CD4-positive, alpha-beta T cell treated with Interleukin-1 beta for 1 hour (primary cell): ENCODE data around the gene ARHGAP26.
"Not testable (repeated sequence)": the region's sequence is repeated elsewhere in the genome, so short reads cannot be mapped to it uniquely, and the experiment has no call there.

Experiments
- DNase-seq, 2 donors: peaks; one replicate each; pipeline ENCODE4 v3.0.0-alpha.2; 2020 to 2022

Gene ARHGAP26

DNA sequence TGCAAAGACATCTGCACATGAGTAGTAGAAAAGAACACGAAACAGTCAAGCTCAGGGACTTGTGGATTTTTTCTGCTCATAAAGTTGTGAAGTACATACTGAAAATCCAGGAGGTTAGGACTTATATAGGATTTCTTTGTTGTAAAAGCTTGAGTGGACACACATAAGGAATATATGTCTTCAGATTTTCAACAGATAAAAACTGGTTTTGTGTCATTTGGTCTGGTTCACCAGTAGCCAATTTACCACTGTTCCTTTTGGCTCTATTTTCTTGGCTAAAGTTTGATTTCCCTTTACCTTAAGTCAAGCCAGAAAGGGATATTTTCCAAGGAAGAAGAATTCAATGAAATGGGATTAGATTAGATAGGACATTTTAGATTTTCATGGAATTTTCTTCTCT lies 429.0 kb downstream of the ARHGAP26 start:
- DNase-seq, result no peak

DNA sequence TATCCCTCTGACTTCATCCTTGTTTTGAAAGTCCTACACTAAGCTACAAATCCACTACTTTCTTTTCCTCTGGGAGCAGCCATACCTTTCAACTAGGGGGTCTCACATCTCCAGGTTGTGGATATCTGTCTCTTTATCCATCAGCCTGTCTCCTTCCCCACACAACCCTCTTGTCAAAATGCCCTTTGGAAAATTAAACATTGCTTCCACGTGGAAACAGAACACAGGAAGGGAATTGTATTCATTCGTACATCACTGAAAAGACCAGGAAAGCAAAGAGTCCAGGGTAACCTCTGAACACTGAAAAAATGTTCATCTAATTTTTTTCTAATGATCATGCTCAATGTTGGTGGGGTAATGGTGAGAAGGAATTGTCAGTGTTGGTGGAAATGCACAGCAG lies 429.7 kb downstream of the ARHGAP26 start:
- DNase-seq, result no peak

DNA sequence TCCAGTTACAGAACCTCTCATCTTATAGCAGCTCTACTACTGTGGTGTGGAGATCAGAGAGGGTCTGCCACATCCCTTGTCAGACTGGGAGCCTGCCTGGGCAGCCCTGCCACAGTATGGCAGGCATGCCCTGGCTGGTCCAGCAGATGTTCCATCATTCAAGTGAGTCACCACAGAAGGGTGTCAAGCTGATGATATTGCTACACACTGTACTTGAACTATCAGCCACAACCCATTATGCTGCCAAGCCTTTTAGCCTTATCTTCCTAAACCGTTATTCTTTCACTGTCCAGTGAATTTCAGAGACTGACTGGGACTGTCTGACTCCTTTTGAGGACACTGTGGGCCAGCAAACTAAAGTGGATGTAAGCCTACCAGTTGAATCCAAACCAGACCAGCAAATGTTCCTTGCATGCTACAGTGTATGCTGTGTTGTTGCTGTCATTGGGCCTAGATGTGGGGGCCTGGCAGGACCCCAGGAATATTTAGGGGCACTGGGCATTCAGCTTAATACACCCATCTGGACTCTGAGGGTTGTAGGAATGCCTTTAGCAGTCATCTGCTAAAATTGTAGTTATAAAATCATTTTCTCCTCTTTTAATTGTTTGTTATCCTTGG lies 430.7 kb downstream of the ARHGAP26 start:
- no peak for DNase-seq

DNA sequence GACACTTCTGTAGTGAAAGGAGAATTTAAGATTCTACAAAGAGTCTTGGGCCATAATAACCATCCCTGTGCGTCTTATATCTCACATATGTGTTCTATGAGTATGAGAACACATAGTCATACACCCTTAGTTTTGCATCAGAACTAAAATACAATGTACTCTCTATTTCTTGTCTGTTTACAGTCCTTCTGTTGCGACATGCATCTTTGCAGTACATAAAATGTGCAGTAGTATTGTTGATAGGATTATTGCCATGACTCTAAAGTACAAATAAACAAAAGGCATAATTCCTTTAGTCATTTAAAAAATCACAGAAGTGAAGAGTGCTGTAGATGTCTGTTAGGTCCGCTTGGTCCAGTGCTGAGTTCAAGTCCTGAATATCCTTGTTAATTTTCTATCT lies 431.4 kb downstream of the ARHGAP26 start:
- DNase-seq, result no peak

DNA sequence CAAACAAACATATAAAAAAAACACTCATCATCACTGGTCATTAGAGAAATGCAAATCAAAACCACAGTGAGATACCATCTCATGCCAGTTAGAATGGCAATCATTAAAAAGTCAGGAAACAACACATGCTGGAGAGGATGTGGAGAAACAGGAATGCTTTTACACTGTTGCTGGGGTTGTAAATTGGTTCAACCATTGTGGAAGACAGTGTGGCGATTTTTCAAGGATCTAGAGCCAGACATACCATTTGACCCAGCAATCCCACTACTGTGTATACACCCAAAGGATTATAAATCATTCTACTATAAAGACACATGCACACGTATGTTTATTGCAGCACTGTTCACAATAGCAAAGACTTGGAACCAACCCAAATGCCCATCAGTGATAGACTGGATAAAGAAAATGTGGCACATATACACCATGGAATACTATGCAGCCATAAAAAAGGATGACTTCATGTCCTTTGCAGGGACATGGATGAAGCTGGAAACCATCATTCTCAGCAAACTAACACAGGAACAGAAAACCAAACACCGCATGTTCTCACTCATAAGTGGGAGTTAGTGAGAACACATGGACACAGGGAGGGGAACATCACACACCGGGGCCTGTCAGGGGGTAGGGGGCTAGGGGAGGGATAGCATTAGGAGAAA lies 433.3 kb downstream of the ARHGAP26 start:
- not testable (repeated sequence) for DNase-seq

DNA sequence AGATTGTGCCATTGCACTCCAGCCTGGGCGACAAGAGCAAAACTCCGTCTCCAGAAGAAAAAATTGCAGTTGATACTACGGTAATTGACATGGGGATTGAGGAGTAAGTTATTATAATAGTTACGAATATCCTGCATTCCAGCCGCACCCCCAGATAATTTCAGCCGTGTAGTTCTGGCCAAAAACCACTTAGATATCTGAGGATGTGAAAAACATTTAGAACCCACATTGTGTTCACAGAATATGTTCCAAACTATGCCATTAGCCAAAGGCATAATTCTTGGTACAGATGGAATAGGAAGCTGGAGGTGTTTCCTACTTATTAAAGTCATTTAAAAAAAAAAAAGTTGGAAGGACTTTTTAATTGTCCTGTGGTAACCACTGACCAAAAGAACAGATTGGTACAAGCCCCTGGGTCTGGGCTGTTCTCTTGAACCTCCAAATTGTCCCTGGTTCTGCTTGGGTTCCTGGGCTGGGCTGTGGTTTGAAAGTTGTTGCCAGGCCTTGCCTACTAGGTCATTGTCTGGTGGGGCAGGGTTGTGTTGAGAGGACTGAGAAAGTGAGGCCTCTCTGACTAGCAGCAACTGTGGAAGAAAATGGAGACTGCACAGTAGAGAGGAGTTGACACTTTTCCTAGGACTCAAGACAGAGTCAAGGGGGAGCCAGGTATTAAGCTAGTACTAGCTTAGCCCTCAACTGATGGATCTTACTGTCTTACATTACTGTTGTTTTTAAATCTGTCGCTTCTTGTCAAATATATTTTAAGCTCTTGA lies 434.5 kb downstream of the ARHGAP26 start:
- DNase-seq, result no peak

DNA sequence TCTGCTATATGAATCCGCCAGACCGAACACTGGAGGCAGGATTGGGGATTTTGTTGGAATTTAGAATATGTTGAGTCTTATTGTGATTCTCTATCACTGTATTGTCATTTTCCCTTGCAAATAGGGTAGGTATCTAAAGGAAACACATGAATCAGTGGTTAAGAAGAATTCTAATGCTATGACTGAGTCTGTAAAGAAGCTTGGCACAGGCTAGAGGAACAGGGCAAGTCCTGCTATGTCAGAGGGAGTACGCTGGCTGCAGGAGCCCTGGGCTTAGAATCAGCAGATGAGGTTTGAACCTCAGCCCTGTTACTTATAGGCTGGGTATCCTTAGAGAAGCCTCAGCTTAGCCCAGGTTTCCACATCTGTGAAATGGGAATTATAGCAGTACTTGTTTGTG lies 435.2 kb downstream of the ARHGAP26 start:
- DNase-seq, result no peak

DNA sequence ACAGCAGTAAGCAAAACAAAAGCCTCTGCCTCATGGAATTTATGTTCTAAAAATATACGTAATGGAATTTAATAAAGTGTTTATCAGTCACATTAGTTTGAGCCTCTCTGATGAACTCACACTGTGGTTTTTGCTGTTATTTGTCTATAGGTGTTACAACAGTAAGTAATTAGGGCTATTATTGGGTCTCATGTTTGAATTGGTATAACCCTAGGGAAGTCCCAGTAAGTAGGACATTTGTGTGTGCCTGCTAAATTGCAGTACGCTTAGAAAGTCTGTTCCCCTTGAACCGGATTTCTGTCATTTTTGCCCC lies 435.7 kb downstream of the ARHGAP26 start:
- DNase-seq, result no peak

DNA sequence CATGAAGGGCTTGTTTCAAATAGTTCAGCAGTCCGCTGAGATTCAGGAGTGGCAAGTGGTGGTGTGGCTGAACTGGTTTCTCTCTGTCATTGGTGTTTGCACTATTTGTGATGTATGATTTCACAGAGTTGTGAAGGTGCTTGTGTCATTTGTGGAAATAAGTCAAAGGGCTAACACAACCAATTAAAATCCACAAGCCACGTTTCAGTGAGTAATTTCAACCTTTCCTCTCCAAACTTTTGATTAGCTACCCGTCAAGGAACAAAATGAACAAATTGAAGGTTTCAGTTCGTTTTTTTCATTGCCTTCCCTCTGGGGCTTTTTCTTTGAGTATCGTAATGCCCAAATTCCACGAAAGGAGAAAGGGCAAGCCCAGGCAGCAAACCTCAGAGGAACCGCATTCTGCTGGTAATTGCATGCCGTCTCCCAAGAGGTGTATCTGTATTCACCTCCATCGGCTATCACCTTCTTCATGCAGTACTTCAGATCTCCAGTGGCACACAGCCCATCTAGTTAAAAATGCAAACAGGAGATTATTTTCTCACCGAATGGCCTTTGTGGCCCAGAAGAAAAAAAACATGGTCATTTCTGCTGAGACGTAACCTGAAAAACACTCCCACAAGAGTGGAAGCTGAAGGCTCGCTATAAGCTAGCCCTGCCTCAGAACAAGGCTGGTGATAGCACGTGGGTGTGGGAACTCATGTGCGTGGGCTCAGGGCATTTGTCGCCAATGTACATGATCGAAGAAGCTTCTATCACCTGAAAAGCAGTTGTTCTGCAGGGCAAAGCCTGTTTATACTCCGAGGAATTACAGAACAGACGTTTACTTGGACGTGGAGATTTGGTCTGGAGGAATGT lies 436.2 kb downstream of the ARHGAP26 start:
- no peak for DNase-seq

DNA sequence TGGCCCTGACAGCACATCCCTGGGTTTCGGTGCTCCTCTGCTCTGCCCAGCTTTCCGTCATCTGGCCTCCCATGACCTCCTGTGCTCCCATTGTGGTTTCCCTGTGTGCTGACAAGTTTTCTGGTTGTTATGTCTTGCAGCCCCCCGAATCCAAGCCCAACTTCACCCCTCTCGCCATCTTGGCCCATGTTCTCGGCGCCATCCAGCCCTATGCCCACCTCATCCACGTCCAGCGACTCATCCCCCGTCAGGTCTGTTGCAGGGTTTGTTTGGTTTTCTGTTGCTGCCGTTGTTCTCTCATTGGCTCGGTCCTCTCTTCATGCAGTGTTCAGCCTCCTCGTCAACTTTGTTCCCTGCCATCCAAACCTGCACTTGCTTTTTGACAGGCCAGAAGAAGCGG lies 436.9 kb downstream of the ARHGAP26 start:
- DNase-seq, result no peak

DNA sequence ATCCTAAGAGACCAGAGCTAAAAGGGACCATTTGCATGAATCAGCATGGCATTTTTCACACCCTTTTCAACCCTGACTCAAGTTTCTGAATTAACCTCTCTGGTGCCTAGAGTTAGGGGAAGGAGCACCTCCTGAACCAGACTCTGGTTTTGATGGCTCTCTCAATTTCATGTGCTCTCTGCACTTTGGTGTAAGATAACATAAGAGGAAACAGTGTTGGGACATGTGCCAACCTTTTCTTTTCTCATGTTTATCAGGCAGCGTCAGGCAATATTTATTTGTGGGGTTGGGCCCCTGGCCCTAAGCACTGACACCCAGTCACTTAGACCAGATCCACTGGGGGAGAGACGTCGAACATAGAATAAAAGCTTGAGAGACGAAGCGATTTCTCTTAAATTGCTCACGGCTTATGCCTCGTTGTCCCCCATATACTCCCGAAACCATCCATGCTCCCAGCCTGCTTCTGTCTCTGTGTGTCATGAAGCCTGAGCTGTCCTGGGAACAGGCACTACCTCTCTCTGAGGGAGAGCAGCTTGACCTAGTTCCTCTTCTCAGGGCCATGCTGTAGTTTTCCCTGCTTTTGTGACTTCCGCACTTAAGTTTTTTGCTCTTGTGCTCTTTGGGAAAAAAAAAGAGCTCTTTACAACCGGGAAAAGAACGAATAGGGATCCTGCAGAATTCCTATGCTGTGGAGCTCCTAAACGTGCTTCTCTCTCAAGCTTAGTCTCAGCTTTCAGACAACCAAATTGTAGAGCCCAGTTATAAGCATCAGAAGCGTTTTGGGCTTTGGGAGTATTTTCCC lies 437.6 kb downstream of the ARHGAP26 start:
- no peak for DNase-seq

DNA sequence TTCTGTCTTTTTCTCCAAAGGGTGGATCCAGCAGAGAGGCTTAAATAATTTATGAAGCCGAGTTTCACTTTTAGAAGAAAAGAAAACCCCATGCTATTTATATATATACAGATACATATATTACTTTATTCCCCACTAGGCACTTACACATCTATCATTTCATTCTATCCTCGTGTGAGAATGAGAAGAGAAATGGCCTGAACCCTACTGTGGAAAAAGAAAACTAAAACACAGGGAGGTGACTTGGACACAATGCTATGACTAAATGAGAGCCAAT lies 438.1 kb downstream of the ARHGAP26 start:
- no peak for DNase-seq

DNA sequence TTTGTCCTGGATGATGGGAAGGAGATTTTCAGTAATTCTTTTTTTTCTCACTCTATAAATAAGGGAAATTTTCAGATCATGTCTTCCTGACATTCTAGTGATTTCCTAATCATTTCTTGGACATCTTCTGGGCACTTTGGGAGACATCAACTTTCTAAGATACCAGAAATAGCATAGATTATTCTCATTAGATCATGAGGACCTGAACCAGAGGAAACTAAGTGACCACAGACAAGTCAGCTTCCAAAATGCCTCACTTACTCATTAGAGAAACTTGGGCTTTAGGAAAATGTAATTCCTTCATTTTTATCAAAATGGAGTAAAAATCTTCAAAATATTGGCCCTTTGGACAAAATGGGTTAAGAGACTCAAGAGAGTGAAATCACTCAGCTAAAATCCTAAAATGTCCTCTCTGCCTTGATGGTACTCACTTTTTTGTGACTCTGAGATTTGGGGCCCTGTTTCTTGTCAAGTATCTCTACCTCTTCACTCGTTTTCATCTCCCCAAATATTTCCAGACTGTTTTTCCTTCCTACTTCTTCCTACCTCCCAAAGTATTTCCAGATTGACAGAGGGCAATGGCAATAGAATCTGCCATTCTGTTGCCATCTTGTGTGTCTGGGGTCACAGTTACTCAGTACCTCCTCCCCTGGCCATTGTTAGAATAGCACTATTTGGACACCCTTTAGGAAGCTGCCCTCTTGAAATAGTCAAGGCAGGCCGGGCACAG lies 438.8 kb downstream of the ARHGAP26 start:
- DNase-seq, result no peak

DNA sequence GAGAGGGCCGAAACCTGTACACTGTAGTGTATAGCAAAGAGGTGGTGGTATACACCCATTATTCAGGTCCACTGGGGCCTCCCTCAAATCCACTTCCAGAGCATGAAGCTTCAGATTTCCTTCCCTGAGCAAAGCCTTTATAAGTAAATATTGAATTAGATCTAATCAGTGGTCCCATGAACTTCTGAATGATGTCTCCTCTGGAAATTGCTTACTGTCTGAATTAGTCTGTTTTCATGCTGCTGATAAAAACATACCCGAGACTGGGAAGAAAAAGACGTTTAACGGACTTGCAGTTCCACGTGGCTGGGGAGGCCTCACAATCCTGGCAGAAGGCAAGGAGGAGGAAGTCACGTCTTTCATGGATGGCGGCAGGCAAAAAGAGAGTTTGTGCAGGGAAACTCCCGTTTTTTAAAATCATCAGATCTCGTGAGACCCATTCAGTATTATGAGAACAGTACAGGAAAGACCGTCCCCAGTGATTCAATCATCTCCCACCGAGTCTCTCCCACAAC lies 439.8 kb downstream of the ARHGAP26 start:
- DNase-seq, result no peak

DNA sequence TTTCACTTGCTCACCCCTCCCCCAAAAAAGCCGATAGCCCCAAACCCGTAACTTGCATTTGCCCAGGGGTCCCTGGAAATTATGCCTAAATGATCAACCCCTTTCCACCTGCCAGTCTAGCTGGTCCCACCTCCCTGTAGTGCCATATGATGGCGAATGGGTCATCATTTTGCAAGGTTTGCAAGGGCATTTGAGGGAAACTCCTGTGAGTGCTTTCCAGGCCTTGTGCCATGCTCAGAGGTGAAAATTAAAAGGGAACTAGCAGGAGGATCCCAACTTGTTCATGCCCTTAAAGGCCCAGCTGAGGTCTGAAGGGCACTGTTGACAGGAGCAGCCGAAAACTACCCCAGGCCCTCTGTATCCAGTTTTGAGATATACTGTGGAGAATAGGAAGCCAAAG lies 440.4 kb downstream of the ARHGAP26 start:
- no peak for DNase-seq

DNA sequence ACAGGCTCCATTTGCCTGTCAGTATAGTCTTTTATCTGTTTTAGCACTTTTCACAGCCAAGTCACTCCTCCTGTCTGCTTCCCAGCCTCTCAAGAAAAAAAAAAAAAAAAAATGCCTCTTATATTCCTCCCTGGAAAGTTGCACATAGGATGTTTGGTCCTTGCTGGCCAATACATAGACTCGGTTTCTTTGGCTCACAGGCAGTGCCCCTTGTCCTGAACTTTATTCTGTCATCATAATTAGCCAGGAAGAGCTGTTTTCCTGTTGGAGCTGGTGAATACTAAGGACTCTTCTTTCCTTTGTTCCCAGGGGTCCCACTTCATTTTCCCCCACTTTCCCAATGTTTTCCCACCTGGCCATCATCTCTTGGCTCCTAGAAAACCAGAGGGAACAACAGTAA lies 442.1 kb downstream of the ARHGAP26 start:
- no peak for DNase-seq

DNA sequence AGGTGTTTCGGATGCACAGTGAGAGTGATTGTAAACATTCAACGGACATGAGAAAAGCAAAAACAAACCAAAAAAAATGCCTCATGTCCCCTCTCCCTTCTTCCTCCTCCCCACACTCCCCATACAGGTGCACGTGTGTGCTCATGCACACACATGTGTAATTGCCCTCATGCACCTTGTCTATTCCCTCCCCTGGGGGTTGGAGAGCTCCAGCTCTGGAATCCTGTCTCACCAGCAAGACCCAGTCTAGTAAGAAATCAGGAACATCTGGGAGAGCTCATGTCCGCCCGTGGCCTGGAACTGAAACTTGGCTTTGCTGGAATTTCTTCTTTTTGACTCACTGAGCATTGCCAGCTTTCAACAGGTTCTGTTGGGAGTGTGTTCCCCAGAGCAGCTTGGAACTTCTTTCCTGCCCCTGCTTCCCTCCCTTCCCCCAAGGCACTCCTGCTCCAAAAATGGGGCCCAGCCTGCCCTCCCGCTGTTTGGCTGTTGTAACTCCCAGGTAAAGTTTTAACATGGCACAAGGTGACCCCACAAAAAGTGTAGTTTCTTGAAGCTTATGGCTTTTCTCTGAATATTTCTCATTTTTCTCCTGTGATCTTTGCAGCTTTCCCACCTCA lies 443.2 kb downstream of the ARHGAP26 start:
- DNase-seq, result no peak

DNA sequence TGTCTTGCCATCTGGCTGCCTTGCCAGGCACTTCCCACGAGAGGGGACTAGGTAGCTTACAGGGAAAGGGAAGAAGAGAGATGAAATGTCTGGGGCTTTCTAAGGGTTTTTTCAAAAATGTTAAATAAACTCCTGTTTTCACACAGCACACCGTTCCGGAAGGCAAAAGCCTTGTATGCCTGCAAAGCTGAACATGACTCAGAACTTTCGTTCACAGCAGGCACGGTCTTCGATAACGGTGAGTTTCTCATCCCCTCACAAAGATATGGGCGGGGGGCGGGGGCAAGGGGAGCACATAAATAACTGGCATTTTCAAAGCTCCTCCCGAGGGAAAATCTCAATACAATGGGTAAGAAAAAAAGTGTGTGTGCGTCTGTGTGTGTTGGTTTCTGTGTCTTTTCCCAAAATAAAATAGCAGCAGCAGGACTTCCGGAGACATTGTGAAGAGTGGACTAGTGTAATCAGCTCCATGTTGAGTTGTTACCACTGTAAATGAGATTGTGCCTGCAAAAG lies 443.7 kb downstream of the ARHGAP26 start:
- no peak for DNase-seq

DNA sequence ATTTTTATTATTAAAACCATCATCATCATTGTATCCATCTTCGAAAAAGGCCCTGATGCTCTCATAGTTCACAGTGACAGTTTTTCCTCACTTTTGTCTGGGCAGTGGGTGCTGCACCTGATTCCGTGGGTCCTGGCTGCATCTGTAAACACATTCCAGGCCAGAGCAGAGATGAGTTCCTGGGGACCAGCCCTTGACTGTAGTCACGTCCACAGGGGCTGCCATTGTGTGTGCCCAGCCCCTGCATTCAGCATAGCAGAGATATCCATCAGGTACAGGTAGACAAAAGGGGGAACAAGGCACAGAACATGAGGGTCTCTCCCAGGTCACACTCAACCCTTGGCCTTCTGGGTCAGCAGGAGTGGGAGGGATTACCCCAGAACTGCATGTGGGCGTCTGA lies 444.3 kb downstream of the ARHGAP26 start:
- no peak for DNase-seq

DNA sequence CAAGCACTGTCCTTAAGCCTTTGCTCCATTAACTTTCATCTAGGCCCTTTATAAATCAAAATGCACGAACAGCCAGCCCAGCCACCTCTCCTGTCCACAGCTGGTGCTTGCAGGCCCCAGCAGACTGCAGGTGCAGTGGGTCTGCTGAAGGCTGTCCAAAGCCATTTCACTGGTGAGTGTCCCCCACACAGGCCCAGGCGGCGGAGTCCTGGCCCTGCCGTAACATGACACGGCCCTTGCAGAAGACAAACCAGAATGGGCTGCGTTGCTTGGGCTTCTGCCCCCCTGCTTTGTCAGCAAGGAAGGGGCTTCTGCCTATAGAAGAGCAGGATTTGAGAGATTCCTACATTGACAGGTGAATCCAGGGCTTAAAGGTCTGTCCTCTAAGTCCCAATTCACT lies 444.7 kb downstream of the ARHGAP26 start:
- no peak for DNase-seq

DNA sequence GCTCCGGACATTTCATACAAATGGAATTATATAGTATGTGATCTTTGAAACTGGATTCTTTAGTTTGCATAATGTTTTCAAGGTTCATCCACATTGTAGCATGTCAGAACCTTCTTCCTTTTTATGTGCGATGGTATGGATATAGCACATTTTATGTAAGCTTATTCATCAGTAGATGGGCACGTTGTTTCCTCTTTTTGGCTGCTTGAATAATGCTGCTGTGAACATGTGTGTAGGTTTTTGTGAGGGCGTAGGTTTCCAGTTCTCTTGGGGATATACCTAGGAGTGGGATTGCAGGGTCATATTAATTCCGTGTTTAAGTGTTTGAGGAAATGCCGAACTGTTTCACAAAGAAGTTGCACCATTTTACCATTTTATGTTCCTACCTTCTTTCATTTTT lies 445.5 kb downstream of the ARHGAP26 start:
- no peak for DNase-seq
